Activated CD8-positive, alpha-beta memory T cell treated with anti-CD3 and anti-CD28 coated beads, Interleukin-2, amount 50 U/mL, for 24 hours (primary cell): ENCODE results near the gene CBFA2T2.
"Not testable (repeated sequence)": the region's sequence is repeated elsewhere in the genome, so short reads cannot be mapped to it uniquely, and the experiment has no call there.

ENCODE experiments used
- DNase-seq: peaks from one replicate; pipeline ENCODE4 v3.0.0-alpha.2; 2020; ENCODE audit errors: extremely low read depth

Gene CBFA2T2

DNA sequence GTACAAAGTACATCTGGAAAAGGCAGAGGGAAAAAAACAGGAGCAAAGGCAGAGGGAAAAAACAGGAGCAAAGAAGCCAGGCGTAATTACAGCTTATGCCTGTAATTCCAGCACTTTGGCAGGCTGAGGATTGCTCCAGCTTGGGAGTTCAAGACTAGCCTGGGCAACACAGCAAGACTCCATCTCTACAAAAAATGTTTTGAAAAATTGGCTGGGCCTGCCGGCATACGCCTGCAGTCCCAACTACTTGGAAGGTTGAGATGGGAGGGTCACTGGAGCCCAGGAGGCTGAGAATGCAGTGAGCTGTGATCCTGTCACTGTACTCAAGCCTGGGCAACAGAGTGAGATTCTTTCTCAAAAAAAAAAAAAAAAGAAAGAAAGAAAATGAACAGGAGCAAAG, 19.0 kb upstream of the CBFA2T2 start:
- no peak for DNase-seq

DNA sequence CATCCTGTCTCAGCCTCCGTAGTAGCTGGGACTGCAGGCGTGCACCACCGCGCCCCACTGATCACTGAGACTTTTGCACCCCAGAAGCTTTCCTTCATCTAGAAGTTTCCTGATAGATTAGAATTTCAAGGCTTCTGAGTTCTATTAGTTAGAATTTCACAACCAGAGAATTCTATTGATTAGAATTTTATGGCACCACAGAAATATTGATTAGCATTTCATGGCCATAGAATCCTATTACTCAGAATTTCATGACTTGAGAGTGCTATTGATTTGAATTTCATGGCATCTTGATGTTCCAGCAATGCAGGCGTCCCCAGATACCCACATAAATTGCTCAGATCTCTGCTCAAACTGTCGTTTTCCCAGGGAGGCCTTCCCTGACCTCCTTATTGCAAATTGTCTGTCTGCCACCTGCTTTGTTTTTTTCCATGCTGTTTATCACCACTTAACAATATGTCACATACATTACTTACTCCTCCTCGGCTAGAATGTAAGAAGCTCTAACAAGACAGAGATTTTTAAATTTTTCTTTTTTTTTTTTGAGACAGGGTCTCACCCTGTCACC, 16.9 kb upstream of the CBFA2T2 start:
- DNase-seq: no peak

DNA sequence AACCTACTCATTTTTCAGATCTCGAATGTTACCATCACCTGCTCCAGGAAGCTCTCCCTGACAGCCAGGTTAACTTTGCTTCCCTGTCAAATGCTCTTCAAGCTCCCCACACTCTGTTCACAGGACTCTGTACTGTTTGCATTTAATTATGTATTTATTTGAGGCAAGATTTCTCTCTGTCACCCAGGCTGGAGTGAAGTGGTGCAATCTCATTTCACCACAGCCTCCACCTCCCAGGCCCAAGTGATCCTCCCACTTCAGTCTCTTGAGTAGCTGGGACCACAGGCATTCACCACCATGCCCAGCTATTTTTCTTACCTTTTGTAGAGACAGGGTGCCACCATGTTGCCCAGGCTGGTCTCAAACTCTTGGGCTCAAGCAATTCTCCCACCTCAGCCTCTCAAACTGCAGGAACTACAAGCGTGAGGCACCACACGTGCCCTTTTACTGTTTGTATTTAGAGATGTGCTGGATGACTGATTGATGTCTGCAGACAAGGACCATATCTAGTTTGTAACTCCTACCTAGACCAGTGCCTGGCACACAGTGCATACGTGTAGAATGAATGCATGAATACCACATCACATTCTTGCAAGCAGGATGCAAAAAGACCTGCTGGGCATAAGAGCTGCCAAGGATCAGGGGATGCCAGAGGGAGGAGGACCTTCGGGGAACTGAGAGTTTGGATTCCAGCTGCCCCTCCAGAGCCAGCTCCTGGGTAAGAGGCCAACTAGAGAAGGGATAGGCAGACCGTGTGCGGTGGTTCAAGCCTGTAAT, 15.6 kb upstream of the CBFA2T2 start:
- no peak for DNase-seq

GRCh38 chr20:33474963-33475362, 14.9 kb upstream of the CBFA2T2 start:
- DNase-seq: no peak

- DNase-seq: no peak
Measured at GRCh38 chr20:33475381-33476152, 14.3 kb upstream of the CBFA2T2 start.

- no peak for DNase-seq
Measured at GRCh38 chr20:33477386-33478234, 12.3 kb upstream of the CBFA2T2 start.

- no peak for DNase-seq
Measured at GRCh38 chr20:33480048-33480447, 9.8 kb upstream of the CBFA2T2 start.

GRCh38 chr20:33481431-33481941, 8.4 kb upstream of the CBFA2T2 start:
- no peak for DNase-seq

GRCh38 chr20:33482581-33482980, 7.3 kb upstream of the CBFA2T2 start:
- DNase-seq: no peak

GRCh38 chr20:33483186-33483585, 6.7 kb upstream of the CBFA2T2 start:
- not testable (repeated sequence) for DNase-seq

- no peak for DNase-seq
Measured at GRCh38 chr20:33488201-33488600, 1.7 kb upstream of the CBFA2T2 start.

DNA sequence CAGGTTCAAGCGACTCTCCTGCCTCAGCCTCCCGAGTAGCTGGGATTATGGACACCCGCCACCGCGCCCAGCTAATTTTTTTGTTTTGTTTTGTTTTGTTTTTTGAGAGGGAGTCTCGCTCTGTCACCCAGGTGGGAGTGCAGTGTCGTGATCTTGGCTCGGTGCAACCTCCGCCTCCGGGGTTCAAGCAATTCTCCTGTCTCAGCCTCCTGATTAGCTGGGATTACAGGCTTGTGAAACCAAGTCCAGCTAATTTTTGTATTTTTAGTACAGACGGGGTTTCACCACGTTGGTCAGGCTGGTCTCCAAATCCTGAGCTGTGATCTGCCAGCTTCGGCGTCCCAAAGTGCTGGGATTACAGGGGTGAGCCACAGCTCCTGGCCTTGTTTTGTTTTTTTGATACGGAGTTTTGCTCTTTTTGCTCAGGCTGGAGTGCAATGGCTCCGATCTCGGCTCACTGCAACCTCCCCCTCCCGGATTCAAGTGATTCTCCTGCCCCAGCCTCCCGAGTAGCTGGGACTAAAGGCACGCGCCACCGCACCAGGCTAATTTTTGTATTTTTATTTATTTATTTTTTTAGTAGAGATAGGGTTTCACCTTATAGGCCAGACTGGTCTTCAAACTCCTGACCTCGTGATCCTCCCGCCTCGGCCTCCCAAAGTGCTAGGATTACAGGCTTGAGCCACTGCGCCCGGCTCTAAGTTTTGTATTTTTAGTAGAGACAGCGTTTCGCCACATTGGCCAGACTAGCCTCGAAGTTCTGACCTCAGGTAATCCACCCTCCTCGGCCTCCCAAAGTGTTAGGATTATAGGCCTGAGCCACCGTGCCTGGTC, 1.0 kb upstream of the CBFA2T2 start:
- not testable (repeated sequence) for DNase-seq

- DNase-seq: peak; percentile 96
Measured at GRCh38 chr20:33489495-33490022, 337 bp upstream of the CBFA2T2 start.

- no peak for DNase-seq
Measured at GRCh38 chr20:33490934-33491656, 1.2 kb downstream of the CBFA2T2 start.

DNA sequence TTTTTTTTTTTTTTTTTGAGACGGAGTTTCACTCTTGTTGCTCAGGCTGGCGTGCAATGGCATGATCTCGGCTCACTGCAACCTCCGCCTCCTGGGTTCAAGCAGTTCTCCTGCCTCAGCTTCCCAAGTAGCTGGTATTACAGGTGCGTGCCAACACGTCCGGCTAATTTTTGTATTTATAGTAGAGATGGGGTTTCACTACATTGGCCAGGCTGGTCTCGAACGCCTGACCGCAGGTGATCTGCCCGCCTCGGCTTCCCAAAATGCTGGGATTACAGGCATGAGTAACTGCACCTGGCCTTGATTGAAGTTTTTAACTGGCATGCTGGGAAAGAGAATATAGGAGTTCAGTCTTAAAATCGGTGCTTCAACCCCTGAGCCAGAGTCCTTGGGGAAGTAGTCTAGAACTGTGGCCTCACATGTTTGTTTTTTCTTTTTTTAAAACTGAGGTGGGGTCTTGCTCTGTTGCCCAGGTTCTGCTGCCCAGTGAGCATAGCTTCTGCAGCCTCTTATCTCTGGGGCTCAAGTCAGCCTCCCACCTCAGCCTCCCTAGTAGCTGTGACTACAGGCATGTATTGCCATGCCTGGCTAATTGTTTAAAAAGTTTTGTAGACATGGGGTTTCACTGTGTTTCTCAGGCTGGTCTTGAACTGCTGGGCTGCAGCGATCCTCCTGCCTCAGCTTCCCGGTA, 3.3 kb downstream of the CBFA2T2 start:
- no peak for DNase-seq

DNA sequence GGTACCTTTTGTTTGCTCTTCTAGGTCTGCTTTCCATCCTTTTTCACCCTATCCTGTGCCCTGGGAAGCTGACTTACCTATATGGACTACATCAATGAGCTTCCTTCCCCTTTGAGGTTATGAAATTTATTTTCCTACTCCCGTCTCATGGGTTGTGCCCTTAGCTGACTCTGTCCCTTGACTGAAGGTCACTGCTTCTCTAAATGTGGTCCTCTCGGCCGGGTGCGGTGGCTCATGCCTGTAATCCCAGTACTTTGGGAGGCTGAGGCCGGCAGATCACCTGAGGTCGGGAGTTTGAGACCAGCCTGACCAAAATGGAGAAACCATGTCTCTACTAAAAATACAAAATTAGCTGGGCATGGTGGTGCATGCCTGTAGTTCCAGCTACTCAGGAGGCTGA, 6.9 kb downstream of the CBFA2T2 start:
- not testable (repeated sequence) for DNase-seq

DNA sequence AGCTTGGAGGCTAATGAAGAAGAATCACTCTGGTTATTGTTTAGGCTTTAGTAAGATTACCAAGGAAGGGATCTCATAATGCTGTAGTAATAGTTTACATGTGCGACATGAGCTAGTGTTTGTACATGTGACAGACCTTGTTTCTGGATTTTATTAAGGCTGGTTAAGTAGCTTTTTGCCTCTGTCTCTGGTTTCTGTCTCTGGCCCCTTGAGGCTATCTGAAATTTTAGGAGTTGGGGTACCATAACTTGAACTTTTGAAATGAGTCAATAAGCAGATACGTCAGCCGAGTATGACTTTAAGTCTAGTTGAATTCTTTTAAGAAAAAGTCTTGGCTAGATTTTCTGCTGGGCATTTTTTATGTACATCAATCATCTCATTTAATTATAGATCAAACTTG, 9.5 kb downstream of the CBFA2T2 start:
- no peak for DNase-seq

GRCh38 chr20:33501000-33501399, 11.1 kb downstream of the CBFA2T2 start:
- DNase-seq: no peak

DNA sequence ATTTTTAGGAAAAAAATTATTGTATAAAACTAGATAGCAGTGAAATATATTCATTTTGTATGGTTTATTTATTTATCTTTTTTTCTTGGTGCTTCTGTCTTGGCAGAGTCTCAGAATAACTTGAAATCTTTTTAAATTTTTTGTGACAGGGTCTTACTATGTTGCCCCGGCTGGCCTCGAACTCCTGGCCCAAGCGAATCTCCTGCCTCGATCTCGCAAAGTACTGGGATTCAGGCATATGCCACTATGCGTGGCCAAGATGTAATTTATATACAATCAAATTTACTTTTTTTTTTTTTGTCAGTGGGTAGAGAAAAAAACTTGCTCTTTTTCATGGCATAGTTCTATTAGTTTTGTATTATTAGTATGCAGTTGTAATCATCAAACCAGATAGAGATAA, 13.7 kb downstream of the CBFA2T2 start:
- no peak for DNase-seq
